SK-N-SH treated with all-trans-retinoic acid at 6 μM for 48 hours (cell line): ENCODE measurements around the gene IHH.

ENCODE experiments used
- ARNTL ChIP-seq: fragments of 450-650 bp; formaldehyde crosslinking; IDR thresholded peaks from 2 replicates; pipeline ENCODE4 v1.5.0; 2020; ENCODE audit warnings: low read depth, mild to moderate bottlenecking, moderate library complexity, borderline replicate concordance
- OSR1 ChIP-seq: fragments of 250-450 bp; sonication (Bioruptor Pico); IDR thresholded peaks from 2 replicates; pipeline ENCODE4 v1.8.0; 2022; ENCODE audit warnings: moderate library complexity, mild to moderate bottlenecking, inconsistent platforms
- PATZ1 ChIP-seq: fragments of 250-450 bp; sonication (Bioruptor Pico); IDR thresholded peaks from 2 replicates; pipeline ENCODE4 v1.8.0; 2020; ENCODE audit warnings: mild to moderate bottlenecking, moderate library complexity, borderline replicate concordance
- ZFP3 ChIP-seq: fragments of 250-450 bp; sonication (Bioruptor Pico); IDR thresholded peaks from 2 replicates; pipeline ENCODE4 v1.5.0; 2020; ENCODE audit warnings: mild to moderate bottlenecking, moderate library complexity
- TF ChIP-seq, protein P1 (sequence below): fragments of 250-450 bp; sonication (Bioruptor Pico); IDR thresholded peaks from 2 replicates; pipeline ENCODE4 v1.5.0; 2020; ENCODE audit warnings: mild to moderate bottlenecking, moderate library complexity

- TF ChIP-seq PATZ1 (CRISPR knock-in tag) (no peak), ZFP3 (CRISPR knock-in tag) (no peak), OSR1 (CRISPR knock-in tag) (no peak), ARNTL (no peak)
- TF ChIP-seq, protein P1, sequence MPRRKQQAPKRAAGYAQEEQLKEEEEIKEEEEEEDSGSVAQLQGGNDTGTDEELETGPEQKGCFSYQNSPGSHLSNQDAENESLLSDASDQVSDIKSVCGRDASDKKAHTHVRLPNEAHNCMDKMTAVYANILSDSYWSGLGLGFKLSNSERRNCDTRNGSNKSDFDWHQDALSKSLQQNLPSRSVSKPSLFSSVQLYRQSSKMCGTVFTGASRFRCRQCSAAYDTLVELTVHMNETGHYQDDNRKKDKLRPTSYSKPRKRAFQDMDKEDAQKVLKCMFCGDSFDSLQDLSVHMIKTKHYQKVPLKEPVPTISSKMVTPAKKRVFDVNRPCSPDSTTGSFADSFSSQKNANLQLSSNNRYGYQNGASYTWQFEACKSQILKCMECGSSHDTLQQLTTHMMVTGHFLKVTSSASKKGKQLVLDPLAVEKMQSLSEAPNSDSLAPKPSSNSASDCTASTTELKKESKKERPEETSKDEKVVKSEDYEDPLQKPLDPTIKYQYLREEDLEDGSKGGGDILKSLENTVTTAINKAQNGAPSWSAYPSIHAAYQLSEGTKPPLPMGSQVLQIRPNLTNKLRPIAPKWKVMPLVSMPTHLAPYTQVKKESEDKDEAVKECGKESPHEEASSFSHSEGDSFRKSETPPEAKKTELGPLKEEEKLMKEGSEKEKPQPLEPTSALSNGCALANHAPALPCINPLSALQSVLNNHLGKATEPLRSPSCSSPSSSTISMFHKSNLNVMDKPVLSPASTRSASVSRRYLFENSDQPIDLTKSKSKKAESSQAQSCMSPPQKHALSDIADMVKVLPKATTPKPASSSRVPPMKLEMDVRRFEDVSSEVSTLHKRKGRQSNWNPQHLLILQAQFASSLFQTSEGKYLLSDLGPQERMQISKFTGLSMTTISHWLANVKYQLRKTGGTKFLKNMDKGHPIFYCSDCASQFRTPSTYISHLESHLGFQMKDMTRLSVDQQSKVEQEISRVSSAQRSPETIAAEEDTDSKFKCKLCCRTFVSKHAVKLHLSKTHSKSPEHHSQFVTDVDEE (CRISPR knock-in tag) = no peak
Observed at GRCh38 chr2:219037783-219038499, 22.8 kb downstream of the IHH start.
